Activated naive CD4-positive, alpha-beta T cell treated with anti-CD3 and anti-CD28 coated beads, Interleukin-2, amount 50 U/mL, for 72 hours (primary cell): ENCODE measurements around the gene IDI2. TPM values are rescaled to one million over a fixed set of nuclear protein-coding genes. Genes with fewer than 3 reads are reported as not detected.
A peak's percentile ranks its signal among the peaks of the same experiment; 100 is the strongest.
"Not testable (repeated sequence)": the region's sequence is repeated elsewhere in the genome, so short reads cannot be mapped to it uniquely, and the experiment has no call there.

Source experiments
- ATAC-seq, 2 donors: fragments of 150-1000 bp; cut with Tn5 transposase; 2 replicates each; pipeline ENCODE4 v1.10.0; 2021; ENCODE audit warnings: mild to moderate bottlenecking in 2 of 2, moderate library complexity in 2 of 2
- DNase-seq, 2 donors: peaks; one replicate each; pipeline ENCODE4 v3.0.0; 2021 to 2022; ENCODE audit warnings: low spot score in 2 of 2
- H3K27ac Mint-ChIP-seq, 2 donors: one replicate each; pipeline ENCODE4 v1.8.0; 2022; ENCODE audit warnings: mild to moderate bottlenecking in 2 of 2, mixed read lengths in 2 of 2
- H3K36me3 Mint-ChIP-seq, 2 donors: one replicate each; pipeline ENCODE4 v1.8.0; 2022; ENCODE audit warnings: mixed read lengths in 2 of 2
- H3K9me3 Mint-ChIP-seq, 2 donors: one replicate each; pipeline ENCODE4 v1.8.0; 2022; ENCODE audit warnings: mixed read lengths in 2 of 2
- total RNA-seq, 2 donors: library from RNA; stranded (reverse); gene quantifications; one replicate each; pipeline ENCODE4 v1.2.3, GENCODE V29; 2022

IDI2 gene
- total RNA-seq, 2 donors from 2014 or later = not detected

DNA sequence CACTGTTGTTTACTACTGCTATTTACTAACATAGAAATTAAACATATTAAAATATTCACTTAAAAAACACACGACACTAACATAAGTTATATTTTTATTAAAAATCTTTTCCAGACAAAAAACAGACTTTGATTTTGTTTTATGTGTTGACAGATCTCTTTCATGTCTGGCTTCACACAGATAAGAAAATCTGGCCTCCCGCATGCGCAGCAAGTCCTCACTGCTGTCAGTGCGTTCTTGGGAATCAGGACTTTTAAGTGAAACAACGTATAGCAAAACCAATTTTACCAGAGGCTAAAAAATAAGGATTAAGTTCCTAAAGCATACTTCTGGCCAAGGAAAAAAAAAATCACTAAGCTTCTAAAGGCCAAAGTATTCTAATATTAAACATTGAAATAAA, 24.5 kb upstream of the IDI2 start:
- DNase-seq = no peak
- Mint-ChIP-seq H3K27ac (peak overlapping the region; percentile 98 to 99), H3K36me3 (peaks cover 21 to 25% of the 10 kb centered on the region in 2 donors), H3K9me3 (no peaks in the 10 kb centered on the region)
- ATAC-seq = no peak

- Mint-ChIP-seq H3K36me3 (peaks cover 25 to 26% of the 10 kb centered on the region in 2 donors), H3K27ac (peak overlapping the region; percentile 98 to 99), H3K9me3 (no peaks in the 10 kb centered on the region)
- no peak for DNase-seq
- ATAC-seq = no peak
Measured at GRCh38 chr10:1049425-1049958, 23.8 kb upstream of the IDI2 start.

DNA sequence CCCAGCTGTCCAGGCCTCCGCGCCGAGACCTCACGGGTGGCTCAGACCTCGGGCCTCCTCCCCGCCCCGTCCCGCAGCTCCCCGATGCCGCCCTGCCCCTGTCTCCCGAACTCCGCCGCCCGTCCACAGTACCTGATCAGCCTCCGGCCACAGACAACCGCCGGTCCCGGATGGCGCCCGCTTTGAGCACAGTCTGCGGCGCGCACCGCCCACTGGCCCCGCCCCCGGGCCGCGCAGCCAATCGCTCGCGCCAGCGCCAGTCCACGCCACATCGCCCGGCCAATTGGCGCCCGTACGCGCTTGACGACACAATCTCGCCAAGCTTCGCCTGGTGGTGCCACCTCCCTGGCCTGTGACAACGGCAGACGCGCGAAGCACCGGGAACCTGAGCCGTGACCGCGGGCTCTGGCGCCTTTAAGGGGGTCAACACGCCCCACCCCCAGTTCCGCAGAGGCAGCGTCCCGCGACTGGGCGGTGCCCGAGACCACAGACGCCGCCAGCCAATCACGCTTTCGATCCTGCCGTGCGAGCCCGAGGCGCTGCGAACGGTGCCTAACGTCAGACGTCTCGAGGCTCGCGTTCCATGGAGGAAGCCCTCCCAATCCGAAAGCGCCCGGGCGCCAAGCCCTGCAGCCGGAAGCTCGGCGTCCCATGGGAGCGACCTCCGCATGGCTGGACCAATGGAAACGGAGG, 23.2 kb upstream of the IDI2 start, which contains the start of gene IDI1:
Gene IDI1, minus strand, starts transcription at position 388 of the 693 bp plus-strand sequence. Its CDS starts 116 bp downstream, at position 272.
- ATAC-seq = peak; percentile 84 to 86
- Mint-ChIP-seq H3K36me3 (peaks cover 23 to 32% of the 10 kb centered on the region in 2 donors), H3K9me3 (no peaks in the 10 kb centered on the region), H3K27ac (peak within 1 kb of the TSS; percentile 98 to 99)
- DNase-seq = peak; percentile 97 to 98

GRCh38 chr10:1048349-1048731, 22.7 kb upstream of the IDI2 start:
- Mint-ChIP-seq H3K9me3 (no peaks in the 10 kb centered on the region), H3K36me3 (peaks cover 22 to 36% of the 10 kb centered on the region in 2 donors), H3K27ac (peak overlapping the region; percentile 91 to 99)
- peak in 1 of 2 donors; percentile 30 for ATAC-seq
- no peak for DNase-seq

DNA sequence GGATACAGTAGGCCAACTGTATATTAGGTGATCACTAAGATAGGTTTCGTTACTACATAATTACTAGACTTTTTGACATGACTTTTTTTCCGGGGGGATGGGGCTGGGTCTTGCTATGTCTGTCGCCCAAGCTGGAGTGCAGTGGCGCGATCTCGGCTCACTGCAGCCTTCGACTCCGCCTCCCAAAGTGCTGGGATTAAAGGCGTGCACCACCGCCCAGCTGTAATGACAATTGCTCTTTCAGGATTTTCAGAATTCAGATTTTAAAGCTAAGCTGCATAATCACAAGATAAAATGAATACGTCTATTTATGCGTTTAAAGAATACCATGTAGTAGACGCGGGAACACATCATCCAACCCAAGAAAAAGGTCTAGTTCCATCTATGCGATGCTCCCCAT, 22.3 kb upstream of the IDI2 start:
- Mint-ChIP-seq H3K36me3 (peaks cover 25 to 40% of the 10 kb centered on the region in 2 donors), H3K9me3 (no peaks in the 10 kb centered on the region)
- ATAC-seq = no peak

GRCh38 chr10:1045415-1045814, 19.8 kb upstream of the IDI2 start:
- Mint-ChIP-seq H3K27ac (peak overlapping the region; percentile 64 to 79), H3K9me3 (no peaks in the 10 kb centered on the region), H3K36me3 (peaks cover 25 to 39% of the 10 kb centered on the region in 2 donors)
- ATAC-seq (no peak), DNase-seq (no peak)

More for the DNA sequence above, 22.3 kb upstream of the IDI2 start:
- DNase-seq = peak in 1 of 2 donors; percentile 17
- H3K27ac Mint-ChIP-seq = peak overlapping the region; percentile 91 to 99

- Mint-ChIP-seq H3K9me3 (no peaks in the 10 kb centered on the region), H3K36me3 (peaks cover 25 to 35% of the 10 kb centered on the region in 2 donors), H3K27ac (peak overlapping the region; percentile 16 to 64)
- DNase-seq (no peak), ATAC-seq (no peak)
Measured at GRCh38 chr10:1044964-1045363, 19.3 kb upstream of the IDI2 start.

GRCh38 chr10:1044146-1044545, 18.5 kb upstream of the IDI2 start:
- Mint-ChIP-seq H3K27ac (peak overlapping the region; percentile 64 to 92), H3K9me3 (no peaks in the 10 kb centered on the region), H3K36me3 (peaks cover 18 to 31% of the 10 kb centered on the region in 2 donors)
- DNase-seq (no peak), ATAC-seq (no peak)

- ATAC-seq (peak in 1 of 2 donors; percentile 30), DNase-seq (no peak)
- peaks cover 17 to 31% of the 10 kb centered on the region in 2 donors for H3K36me3 Mint-ChIP-seq
- H3K27ac Mint-ChIP-seq = peak overlapping the region; percentile 64 to 92
- no peaks in the 10 kb centered on the region for H3K9me3 Mint-ChIP-seq
Measured at GRCh38 chr10:1043532-1043995, 17.9 kb upstream of the IDI2 start.

DNA sequence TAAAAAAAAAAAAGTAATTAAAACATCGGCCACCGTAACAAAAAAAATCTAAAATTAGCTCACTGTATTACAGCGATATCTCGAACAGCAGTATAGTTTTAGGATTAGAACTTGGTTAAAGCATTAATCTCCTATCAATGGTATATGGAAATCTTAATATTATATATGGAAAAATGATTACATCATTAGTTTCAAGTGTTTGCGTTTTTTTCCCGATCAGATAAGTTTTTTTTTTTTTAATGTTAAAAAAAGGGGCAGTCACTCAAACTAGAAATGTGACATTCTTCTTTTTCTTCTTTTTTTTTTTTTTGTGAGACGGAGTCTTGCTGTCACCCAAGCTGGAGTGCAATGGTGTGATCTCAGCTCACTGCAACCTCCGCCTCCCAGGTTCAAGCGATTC, 15.9 kb upstream of the IDI2 start:
- ATAC-seq = no peak
- H3K27ac Mint-ChIP-seq = peak overlapping the region in 1 of 2 donors; percentile 68
- DNase-seq = no peak
- H3K36me3 Mint-ChIP-seq = peaks cover 6 to 19% of the 10 kb centered on the region in 2 donors
- no peaks in the 10 kb centered on the region for H3K9me3 Mint-ChIP-seq

DNA sequence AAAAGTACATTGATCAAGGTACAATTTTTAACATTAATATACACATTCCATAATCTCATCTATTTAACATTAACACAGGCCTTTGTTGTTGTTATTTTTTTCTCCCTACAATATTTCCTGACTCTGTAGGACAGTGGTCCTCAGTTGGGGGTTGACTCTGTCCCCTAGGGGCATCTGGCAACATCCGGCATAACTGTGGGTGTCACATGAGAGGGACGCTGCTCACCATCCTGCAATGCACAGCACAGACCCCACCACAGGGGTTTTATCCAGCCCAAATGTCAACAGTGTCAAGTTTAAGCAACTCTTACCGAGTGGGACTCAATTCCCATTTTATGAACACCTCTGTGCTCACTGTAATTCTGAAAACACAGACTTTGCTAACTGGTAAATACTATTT, 14.5 kb upstream of the IDI2 start:
- Mint-ChIP-seq H3K27ac (no peak overlapping the region), H3K9me3 (no peaks in the 10 kb centered on the region), H3K36me3 (peaks cover 6 to 19% of the 10 kb centered on the region in 2 donors)
- ATAC-seq (no peak), DNase-seq (no peak)

GRCh38 chr10:1038769-1039168, 13.1 kb upstream of the IDI2 start:
- H3K27ac Mint-ChIP-seq, H3K36me3 Mint-ChIP-seq, ATAC-seq, H3K9me3 Mint-ChIP-seq, DNase-seq: not testable (repeated sequence)

- ATAC-seq (no peak), DNase-seq (no peak)
- Mint-ChIP-seq H3K27ac (peak overlapping the region; percentile 32 to 87), H3K9me3 (no peaks in the 10 kb centered on the region), H3K36me3 (no peaks in the 10 kb centered on the region)
Measured at GRCh38 chr10:1037098-1037497, 11.4 kb upstream of the IDI2 start.

DNA sequence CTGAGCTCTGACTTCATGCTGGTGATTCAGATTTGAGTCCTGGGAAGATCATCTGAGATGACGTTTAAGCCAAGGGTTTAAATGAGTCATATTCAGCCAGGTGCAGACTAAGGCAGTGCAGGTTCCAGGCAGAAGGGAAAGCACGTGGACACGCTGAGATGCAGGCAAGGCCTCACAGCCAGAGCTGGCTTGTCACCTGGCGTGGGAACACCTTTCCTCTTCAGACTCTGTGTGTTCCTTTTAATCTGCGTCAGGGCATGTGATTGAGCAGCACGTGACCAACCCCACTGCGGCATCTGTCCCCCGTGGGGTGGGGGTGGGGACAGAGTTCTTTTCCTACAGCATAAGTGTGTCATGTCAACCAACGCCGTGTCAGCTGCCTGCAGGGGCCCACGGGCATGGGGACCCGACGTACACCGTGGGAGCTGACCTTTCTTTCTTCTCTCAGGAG, 10.7 kb upstream of the IDI2 start:
- DNase-seq (peak in 1 of 2 donors; percentile 36), ATAC-seq (peak; percentile 89 to 94)
- Mint-ChIP-seq H3K27ac (peak overlapping the region; percentile 57 to 92), H3K36me3 (no peaks in the 10 kb centered on the region), H3K9me3 (no peaks in the 10 kb centered on the region)

GRCh38 chr10:1035201-1035600, 9.5 kb upstream of the IDI2 start:
- ATAC-seq (no peak), DNase-seq (no peak)
- Mint-ChIP-seq H3K9me3 (no peaks in the 10 kb centered on the region), H3K27ac (peak overlapping the region in 1 of 2 donors; percentile 92), H3K36me3 (no peaks in the 10 kb centered on the region)

GRCh38 chr10:1034758-1035157, 9.1 kb upstream of the IDI2 start:
- no peaks in the 10 kb centered on the region for H3K36me3 Mint-ChIP-seq
- H3K27ac Mint-ChIP-seq = peak overlapping the region in 1 of 2 donors; percentile 61
- ATAC-seq = no peak
- H3K9me3 Mint-ChIP-seq = no peaks in the 10 kb centered on the region
- no peak for DNase-seq

- Mint-ChIP-seq H3K36me3 (no peaks in the 10 kb centered on the region), H3K9me3 (no peaks in the 10 kb centered on the region), H3K27ac (no peak overlapping the region)
- no peak for ATAC-seq
- no peak for DNase-seq
Measured at GRCh38 chr10:1033601-1034000, 7.9 kb upstream of the IDI2 start.
